Mucosa of gallbladder (tissue), 1 donor: ENCODE results near the gene SBK1. TPM values are rescaled to one million over a fixed set of nuclear protein-coding genes. Genes with fewer than 3 reads are reported as not detected.
A peak's percentile ranks its signal among the peaks of the same experiment; 100 is the strongest.
"Not testable (repeated sequence)": the region's sequence is repeated elsewhere in the genome, so short reads cannot be mapped to it uniquely, and the experiment has no call there.

Source experiments
- DNase-seq: peaks from one replicate; pipeline ENCODE4 v3.0.0-alpha.2; 2020; ENCODE audit warnings: low spot score
- total RNA-seq: library from RNA; stranded (reverse); gene quantifications from one replicate; pipeline ENCODE4 v1.2.1, GENCODE V29; 2021
- donor health status: DM: no; HTN: no; CAD: no.

SBK1 gene
- total RNA-seq, result 0.89 TPM

GRCh38 chr16:28291651-28292626 lies at the start of gene SBK1:
Gene SBK1 (plus strand): TSS chr16:28292525. CDS start chr16:28317392, 24,867 bp downstream.
- DNase-seq, result peak; percentile 66

GRCh38 chr16:28249483-28249882 lies 42.8 kb upstream of the SBK1 start:
- not testable (repeated sequence) for DNase-seq

- no peak for DNase-seq
Observed at GRCh38 chr16:28250999-28251398, 41.3 kb upstream of the SBK1 start.

GRCh38 chr16:28254158-28254557 lies 38.2 kb upstream of the SBK1 start:
- DNase-seq, result no peak

GRCh38 chr16:28255838-28256237 lies 36.5 kb upstream of the SBK1 start:
- no peak for DNase-seq

- DNase-seq, result no peak
Observed at GRCh38 chr16:28257256-28257655, 35.1 kb upstream of the SBK1 start.

- DNase-seq, result no peak
Observed at GRCh38 chr16:28258567-28258966, 33.8 kb upstream of the SBK1 start.

- DNase-seq, result no peak
Observed at GRCh38 chr16:28259091-28259780, 33.1 kb upstream of the SBK1 start.

GRCh38 chr16:28259781-28260150 lies 32.6 kb upstream of the SBK1 start:
- no peak for DNase-seq

GRCh38 chr16:28260193-28260592 lies 32.1 kb upstream of the SBK1 start:
- no peak for DNase-seq

GRCh38 chr16:28261942-28262341 lies 30.4 kb upstream of the SBK1 start:
- no peak for DNase-seq

GRCh38 chr16:28263305-28263704 lies 29.0 kb upstream of the SBK1 start:
- DNase-seq, result no peak

GRCh38 chr16:28264656-28265055 lies 27.7 kb upstream of the SBK1 start:
- DNase-seq, result no peak

GRCh38 chr16:28265822-28266221 lies 26.5 kb upstream of the SBK1 start:
- DNase-seq, result no peak

GRCh38 chr16:28267356-28267755 lies 25.0 kb upstream of the SBK1 start:
- no peak for DNase-seq

GRCh38 chr16:28273511-28273910 lies 18.8 kb upstream of the SBK1 start:
- no peak for DNase-seq

- no peak for DNase-seq
Observed at GRCh38 chr16:28274676-28275075, 17.6 kb upstream of the SBK1 start.

GRCh38 chr16:28276301-28276700 lies 16.0 kb upstream of the SBK1 start:
- no peak for DNase-seq

GRCh38 chr16:28277537-28278388 lies 14.6 kb upstream of the SBK1 start:
- peak; percentile 84 for DNase-seq

GRCh38 chr16:28279006-28279405 lies 13.3 kb upstream of the SBK1 start:
- no peak for DNase-seq

GRCh38 chr16:28280881-28281836 lies 11.2 kb upstream of the SBK1 start:
- no peak for DNase-seq
